Measurements from ENCODE around the gene EYS.

Gene EYS

GRCh38 chr6:64712606-64713005 lies 994.4 kb downstream of the EYS start:
- no peaks in the 10 kb centered on the region for H3K9me3 ChIP-seq (ENCODE audit: control insufficient read depth, insufficient read depth, low read length)
- H3K27ac ChIP-seq (ENCODE audit: low read depth, low read length) = no peak overlapping the region
- no peaks in the 10 kb centered on the region for H3K36me3 ChIP-seq (ENCODE audit: control insufficient read depth, low read length)
- no peaks in the 10 kb centered on the region for H3K4me1 ChIP-seq (ENCODE audit: control insufficient read depth, low read length)
- H3K79me2 ChIP-seq (ENCODE audit: control insufficient read depth, low read length) = no peaks in the 10 kb centered on the region
- H3F3A ChIP-seq (ENCODE audit: control insufficient read depth, insufficient read depth) = no peaks in the 10 kb centered on the region
- H3K4me2 ChIP-seq (ENCODE audit: low read length) = no peak overlapping the region
- no peaks in the 10 kb centered on the region for H3K27me3 ChIP-seq (ENCODE audit: control insufficient read depth, low read length)
- H4K20me1 ChIP-seq (ENCODE audit: control insufficient read depth, insufficient read depth, low read depth, low read length) = no peaks in the 10 kb centered on the region
- no peak overlapping the region for H3K4me3 ChIP-seq (ENCODE audit: low read length)
- H3K9me2 ChIP-seq (replicated peaks; ENCODE audit: control insufficient read depth, low read length) = no peaks in the 10 kb centered on the region; the same call in 1 of the 2 replicates
- TF ChIP-seq CTCF (IDR thresholded peaks at IDR 0.05; ENCODE audit: low read depth, low read length, poor library complexity, severe bottlenecking) (no peak), EZH2phosphoT487 (IDR thresholded peaks at IDR 0.05; ENCODE audit: borderline replicate concordance, low read length) (no peak)

DNA sequence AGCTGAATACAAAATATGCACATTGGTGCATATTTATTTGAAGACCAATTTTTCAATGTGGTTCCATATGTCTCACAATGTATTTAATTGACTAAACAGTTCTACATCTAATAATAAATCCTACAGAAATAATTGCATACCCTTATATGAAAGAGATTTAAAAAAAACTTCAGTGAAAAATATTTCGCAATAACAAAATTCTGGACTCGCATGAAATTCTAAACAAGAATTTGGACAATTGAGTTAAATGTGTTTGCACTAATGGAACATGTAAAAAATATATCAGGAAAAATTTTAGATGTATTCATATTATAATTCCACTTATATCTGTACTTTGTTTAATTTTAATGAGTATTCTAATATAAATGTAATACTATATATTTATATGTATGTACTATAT lies 1003.1 kb downstream of the EYS start:
- H3F3A ChIP-seq (ENCODE audit: control insufficient read depth, insufficient read depth) = no peaks in the 10 kb centered on the region
- no peak overlapping the region for H3K4me3 ChIP-seq (ENCODE audit: low read length)
- H3K4me2 ChIP-seq (ENCODE audit: low read length) = no peak overlapping the region
- H3K79me2 ChIP-seq (ENCODE audit: control insufficient read depth, low read length) = no peaks in the 10 kb centered on the region
- TF ChIP-seq EZH2phosphoT487 (IDR thresholded peaks at IDR 0.05; ENCODE audit: borderline replicate concordance, low read length) = no peak
- TF ChIP-seq CTCF (IDR thresholded peaks at IDR 0.05; ENCODE audit: low read depth, low read length, poor library complexity, severe bottlenecking) = no peak
- no peak overlapping the region for H3K27ac ChIP-seq (ENCODE audit: low read depth, low read length)
- H3K9me2 ChIP-seq (replicated peaks; ENCODE audit: control insufficient read depth, low read length) = no peaks in the 10 kb centered on the region
- no peaks in the 10 kb centered on the region for H4K20me1 ChIP-seq (ENCODE audit: control insufficient read depth, insufficient read depth, low read depth, low read length)
- no peaks in the 10 kb centered on the region for H3K36me3 ChIP-seq (ENCODE audit: control insufficient read depth, low read length)
- H3K4me1 ChIP-seq (ENCODE audit: control insufficient read depth, low read length) = no peaks in the 10 kb centered on the region
- no peaks in the 10 kb centered on the region for H3K9me3 ChIP-seq (ENCODE audit: control insufficient read depth, insufficient read depth, low read length)
- no peaks in the 10 kb centered on the region for H3K27me3 ChIP-seq (ENCODE audit: control insufficient read depth, low read length)

DNA sequence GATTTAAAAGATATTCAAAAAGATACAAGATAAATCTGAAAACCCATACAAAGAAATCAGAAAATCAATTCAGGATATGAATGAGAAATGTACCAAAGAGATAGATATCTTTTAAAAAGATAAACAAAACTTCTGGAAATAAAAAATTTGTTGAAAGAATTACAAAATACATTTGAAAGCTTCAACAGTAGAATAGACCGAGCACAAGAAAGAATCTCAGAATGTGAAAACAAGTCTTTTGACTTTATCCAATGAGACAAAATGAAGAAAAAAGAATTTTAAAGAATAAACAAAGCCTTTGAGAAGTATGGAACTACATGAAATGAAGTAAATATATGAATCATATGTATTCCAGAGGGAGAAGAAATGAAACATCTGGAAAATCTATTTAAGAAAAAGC lies 1011.0 kb downstream of the EYS start:
- Histone ChIP-seq H3K9me2 (replicated peaks; ENCODE audit: control insufficient read depth, low read length) (no peaks in the 10 kb centered on the region), H3K79me2 (ENCODE audit: control insufficient read depth, low read length) (no peaks in the 10 kb centered on the region), H3F3A (ENCODE audit: control insufficient read depth, insufficient read depth) (no peaks in the 10 kb centered on the region), H3K36me3 (ENCODE audit: control insufficient read depth, low read length) (no peaks in the 10 kb centered on the region), H3K4me2 (ENCODE audit: low read length) (no peak overlapping the region), H3K27ac (ENCODE audit: low read depth, low read length) (no peak overlapping the region), H3K9me3 (ENCODE audit: control insufficient read depth, insufficient read depth, low read length) (peaks cover 5% of the 10 kb centered on the region; the same call in 1 of the 2 replicates), H3K4me3 (ENCODE audit: low read length) (no peak overlapping the region), H3K4me1 (ENCODE audit: control insufficient read depth, low read length) (no peaks in the 10 kb centered on the region), H3K27me3 (ENCODE audit: control insufficient read depth, low read length) (no peaks in the 10 kb centered on the region), H4K20me1 (ENCODE audit: control insufficient read depth, insufficient read depth, low read depth, low read length) (no peaks in the 10 kb centered on the region)
- no peak for TF ChIP-seq EZH2phosphoT487 (IDR thresholded peaks at IDR 0.05; ENCODE audit: borderline replicate concordance, low read length)
- no peak for TF ChIP-seq CTCF (IDR thresholded peaks at IDR 0.05; ENCODE audit: low read depth, low read length, poor library complexity, severe bottlenecking)

- no peaks in the 10 kb centered on the region for H3K36me3 ChIP-seq (ENCODE audit: control insufficient read depth, low read length)
- H4K20me1 ChIP-seq (ENCODE audit: control insufficient read depth, insufficient read depth, low read depth, low read length) = no peaks in the 10 kb centered on the region
- H3K9me3 ChIP-seq (ENCODE audit: control insufficient read depth, insufficient read depth, low read length) = peaks cover 5% of the 10 kb centered on the region; the same call in 1 of the 2 replicates
- no peaks in the 10 kb centered on the region for H3F3A ChIP-seq (ENCODE audit: control insufficient read depth, insufficient read depth)
- H3K27ac ChIP-seq (ENCODE audit: low read depth, low read length) = no peak overlapping the region
- no peaks in the 10 kb centered on the region for H3K4me1 ChIP-seq (ENCODE audit: control insufficient read depth, low read length)
- H3K4me2 ChIP-seq (ENCODE audit: low read length) = no peak overlapping the region
- no peaks in the 10 kb centered on the region for H3K9me2 ChIP-seq (replicated peaks; ENCODE audit: control insufficient read depth, low read length)
- TF ChIP-seq EZH2phosphoT487 (IDR thresholded peaks at IDR 0.05; ENCODE audit: borderline replicate concordance, low read length) (no peak), CTCF (IDR thresholded peaks at IDR 0.05; ENCODE audit: low read depth, low read length, poor library complexity, severe bottlenecking) (no peak)
- no peaks in the 10 kb centered on the region for H3K79me2 ChIP-seq (ENCODE audit: control insufficient read depth, low read length)
- H3K4me3 ChIP-seq (ENCODE audit: low read length) = no peak overlapping the region
- no peaks in the 10 kb centered on the region for H3K27me3 ChIP-seq (ENCODE audit: control insufficient read depth, low read length)
Observed at GRCh38 chr6:64694356-64694755, 1012.7 kb downstream of the EYS start.
